GM18861 (cell line): ENCODE data around the gene LRRC7.

Experiments used
- ATAC-seq: cut with Tn5 transposase; IDR thresholded peaks from one replicate; pipeline ENCODE4 v1.9.1; 2021; ENCODE audit not compliant: unreplicated experiment

The LRRC7 gene

GRCh38 chr1:69567652-69568420, at the start of gene LRRC7:
TSS of gene LRRC7 (plus strand) at chr1:69567922. CDS start at chr1:69568640, 718 bp downstream.
- no peak for ATAC-seq

GRCh38 chr1:69519006-69519405, 48.7 kb upstream of the LRRC7 start:
- no peak for ATAC-seq

- ATAC-seq: no peak
Observed at GRCh38 chr1:69520326-69520725, 47.4 kb upstream of the LRRC7 start.

- no peak for ATAC-seq
Observed at GRCh38 chr1:69523032-69523431, 44.7 kb upstream of the LRRC7 start.

- ATAC-seq: no peak
Observed at GRCh38 chr1:69523461-69523860, 44.3 kb upstream of the LRRC7 start.

- ATAC-seq: no peak
Observed at GRCh38 chr1:69524015-69524414, 43.7 kb upstream of the LRRC7 start.

GRCh38 chr1:69527273-69527672, 40.4 kb upstream of the LRRC7 start:
- no peak for ATAC-seq

GRCh38 chr1:69528376-69528775, 39.3 kb upstream of the LRRC7 start:
- no peak for ATAC-seq

GRCh38 chr1:69533343-69533742, 34.4 kb upstream of the LRRC7 start:
- ATAC-seq: no peak

GRCh38 chr1:69534829-69535228, 32.9 kb upstream of the LRRC7 start:
- no peak for ATAC-seq

GRCh38 chr1:69535490-69535889, 32.2 kb upstream of the LRRC7 start:
- no peak for ATAC-seq

- no peak for ATAC-seq
Observed at GRCh38 chr1:69540052-69540451, 27.7 kb upstream of the LRRC7 start.

- no peak for ATAC-seq
Observed at GRCh38 chr1:69551476-69552324, 16.0 kb upstream of the LRRC7 start.

GRCh38 chr1:69553726-69554125, 14.0 kb upstream of the LRRC7 start:
- ATAC-seq: no peak

GRCh38 chr1:69568421-69569174, 876 bp downstream of the LRRC7 start:
- ATAC-seq: no peak

GRCh38 chr1:69569175-69569541, 1.4 kb downstream of the LRRC7 start:
- no peak for ATAC-seq

- ATAC-seq: no peak
Observed at GRCh38 chr1:69569576-69570328, 2.0 kb downstream of the LRRC7 start.

GRCh38 chr1:69570356-69570755, 2.6 kb downstream of the LRRC7 start:
- ATAC-seq: no peak

GRCh38 chr1:69572921-69573320, 5.2 kb downstream of the LRRC7 start:
- no peak for ATAC-seq

- no peak for ATAC-seq
Observed at GRCh38 chr1:69573911-69574310, 6.2 kb downstream of the LRRC7 start.

GRCh38 chr1:69585666-69586065, 17.9 kb downstream of the LRRC7 start:
- ATAC-seq: no peak
